ENCODE data around the gene FBXO38.
A peak's percentile ranks its signal among the peaks of the same experiment; 100 is the strongest.

FBXO38 gene

GRCh38 chr5:148386041-148386440 lies 2.3 kb downstream of the FBXO38 start:
- Histone ChIP-seq H3K27me3 (ENCODE audit: control insufficient read depth, insufficient read depth, low read length) (no peaks in the 10 kb centered on the region), H3K4me3 (ENCODE audit: low read length) (no peak overlapping the region), H3K9ac (ENCODE audit: low read depth, low read length) (no peak overlapping the region), H3K4me1 (ENCODE audit: control insufficient read depth, insufficient read depth, low read length) (peaks cover 34% of the 10 kb centered on the region), H3K9me3 (replicated peaks; ENCODE audit: low read length) (no peaks in the 10 kb centered on the region), H3K36me3 (ENCODE audit: insufficient read depth, low read length) (no peaks in the 10 kb centered on the region), H3K4me2 (ENCODE audit: low read length) (peak overlapping the region; percentile 95)

GRCh38 chr5:148387325-148387724 lies 3.6 kb downstream of the FBXO38 start:
- Histone ChIP-seq H3K4me1 (ENCODE audit: control insufficient read depth, insufficient read depth, low read length) (peaks cover 34% of the 10 kb centered on the region), H3K4me3 (ENCODE audit: low read length) (no peak overlapping the region), H3K4me2 (ENCODE audit: low read length) (no peak overlapping the region)

GRCh38 chr5:148388696-148389095 lies 4.9 kb downstream of the FBXO38 start:
- Histone ChIP-seq H3K4me3 (ENCODE audit: low read length) (no peak overlapping the region), H3K9me3 (replicated peaks; ENCODE audit: low read length) (no peaks in the 10 kb centered on the region), H3K9ac (ENCODE audit: low read depth, low read length) (no peak overlapping the region), H3K36me3 (ENCODE audit: insufficient read depth, low read length) (no peaks in the 10 kb centered on the region), H3K4me2 (ENCODE audit: low read length) (no peak overlapping the region), H3K4me1 (ENCODE audit: control insufficient read depth, insufficient read depth, low read length) (peaks cover 28% of the 10 kb centered on the region), H3K27me3 (ENCODE audit: control insufficient read depth, insufficient read depth, low read length) (no peaks in the 10 kb centered on the region)

More at GRCh38 chr5:148387325-148387724, 3.6 kb downstream of the FBXO38 start:
- Histone ChIP-seq H3K36me3 (ENCODE audit: insufficient read depth, low read length) (no peaks in the 10 kb centered on the region), H3K27me3 (ENCODE audit: control insufficient read depth, insufficient read depth, low read length) (no peaks in the 10 kb centered on the region), H3K9me3 (replicated peaks; ENCODE audit: low read length) (no peaks in the 10 kb centered on the region), H3K9ac (ENCODE audit: low read depth, low read length) (no peak overlapping the region)

GRCh38 chr5:148390914-148391313 lies 7.2 kb downstream of the FBXO38 start:
- Histone ChIP-seq H3K9me3 (replicated peaks; ENCODE audit: low read length) (no peaks in the 10 kb centered on the region), H3K27me3 (ENCODE audit: control insufficient read depth, insufficient read depth, low read length) (no peaks in the 10 kb centered on the region), H3K9ac (ENCODE audit: low read depth, low read length) (no peak overlapping the region), H3K36me3 (ENCODE audit: insufficient read depth, low read length) (peaks cover 10% of the 10 kb centered on the region), H3K4me2 (ENCODE audit: low read length) (no peak overlapping the region), H3K4me1 (ENCODE audit: control insufficient read depth, insufficient read depth, low read length) (peaks cover 13% of the 10 kb centered on the region), H3K4me3 (ENCODE audit: low read length) (no peak overlapping the region)

- Histone ChIP-seq H3K9ac (ENCODE audit: low read depth, low read length) (no peak overlapping the region), H3K4me1 (ENCODE audit: control insufficient read depth, insufficient read depth, low read length) (peaks cover 10% of the 10 kb centered on the region), H3K4me2 (ENCODE audit: low read length) (no peak overlapping the region), H3K36me3 (ENCODE audit: insufficient read depth, low read length) (peaks cover 10% of the 10 kb centered on the region), H3K27me3 (ENCODE audit: control insufficient read depth, insufficient read depth, low read length) (no peaks in the 10 kb centered on the region), H3K4me3 (ENCODE audit: low read length) (no peak overlapping the region), H3K9me3 (replicated peaks; ENCODE audit: low read length) (no peaks in the 10 kb centered on the region)
Measured at GRCh38 chr5:148391422-148391821, 7.7 kb downstream of the FBXO38 start.

GRCh38 chr5:148393390-148393741 lies 9.6 kb downstream of the FBXO38 start:
- H3K27me3 ChIP-seq (ENCODE audit: control insufficient read depth, insufficient read depth, low read length), result no peaks in the 10 kb centered on the region
- H3K9me3 ChIP-seq (replicated peaks; ENCODE audit: low read length), result no peaks in the 10 kb centered on the region
- peaks cover 10% of the 10 kb centered on the region for H3K36me3 ChIP-seq (ENCODE audit: insufficient read depth, low read length)
- no peaks in the 10 kb centered on the region for H3K4me1 ChIP-seq (ENCODE audit: control insufficient read depth, insufficient read depth, low read length)
- H3K4me2 ChIP-seq (ENCODE audit: low read length), result no peak overlapping the region
- no peak overlapping the region for H3K9ac ChIP-seq (ENCODE audit: low read depth, low read length)
- no peak overlapping the region for H3K4me3 ChIP-seq (ENCODE audit: low read length)

- H3K4me1 ChIP-seq (ENCODE audit: control insufficient read depth, insufficient read depth, low read length), result no peaks in the 10 kb centered on the region
- H3K4me2 ChIP-seq (ENCODE audit: low read length), result no peak overlapping the region
- H3K9ac ChIP-seq (ENCODE audit: low read depth, low read length), result no peak overlapping the region
- no peaks in the 10 kb centered on the region for H3K9me3 ChIP-seq (replicated peaks; ENCODE audit: low read length)
- H3K27me3 ChIP-seq (ENCODE audit: control insufficient read depth, insufficient read depth, low read length), result no peaks in the 10 kb centered on the region
- H3K36me3 ChIP-seq (ENCODE audit: insufficient read depth, low read length), result peaks cover 20% of the 10 kb centered on the region
- H3K4me3 ChIP-seq (ENCODE audit: low read length), result no peak overlapping the region
Measured at GRCh38 chr5:148394587-148395019, 10.8 kb downstream of the FBXO38 start.

GRCh38 chr5:148395031-148395430 lies 11.3 kb downstream of the FBXO38 start:
- no peaks in the 10 kb centered on the region for H3K9me3 ChIP-seq (replicated peaks; ENCODE audit: low read length)
- H3K9ac ChIP-seq (ENCODE audit: low read depth, low read length), result no peak overlapping the region
- H3K4me2 ChIP-seq (ENCODE audit: low read length), result no peak overlapping the region
- no peak overlapping the region for H3K4me3 ChIP-seq (ENCODE audit: low read length)
- peaks cover 21% of the 10 kb centered on the region for H3K36me3 ChIP-seq (ENCODE audit: insufficient read depth, low read length)
- H3K4me1 ChIP-seq (ENCODE audit: control insufficient read depth, insufficient read depth, low read length), result no peaks in the 10 kb centered on the region
- no peaks in the 10 kb centered on the region for H3K27me3 ChIP-seq (ENCODE audit: control insufficient read depth, insufficient read depth, low read length)

GRCh38 chr5:148397968-148398595 lies 14.3 kb downstream of the FBXO38 start:
- Histone ChIP-seq H3K9me3 (replicated peaks; ENCODE audit: low read length) (no peaks in the 10 kb centered on the region), H3K9ac (ENCODE audit: low read depth, low read length) (no peak overlapping the region), H3K36me3 (ENCODE audit: insufficient read depth, low read length) (peaks cover 40% of the 10 kb centered on the region), H3K27me3 (ENCODE audit: control insufficient read depth, insufficient read depth, low read length) (no peaks in the 10 kb centered on the region), H3K4me1 (ENCODE audit: control insufficient read depth, insufficient read depth, low read length) (peaks cover 20% of the 10 kb centered on the region), H3K4me3 (ENCODE audit: low read length) (no peak overlapping the region), H3K4me2 (ENCODE audit: low read length) (no peak overlapping the region)

- H3K4me3 ChIP-seq (ENCODE audit: low read length), result no peak overlapping the region
- no peaks in the 10 kb centered on the region for H3K27me3 ChIP-seq (ENCODE audit: control insufficient read depth, insufficient read depth, low read length)
- H3K36me3 ChIP-seq (ENCODE audit: insufficient read depth, low read length), result peaks cover 46% of the 10 kb centered on the region
- H3K4me2 ChIP-seq (ENCODE audit: low read length), result no peak overlapping the region
- H3K4me1 ChIP-seq (ENCODE audit: control insufficient read depth, insufficient read depth, low read length), result peaks cover 20% of the 10 kb centered on the region
- H3K9ac ChIP-seq (ENCODE audit: low read depth, low read length), result no peak overlapping the region
- no peaks in the 10 kb centered on the region for H3K9me3 ChIP-seq (replicated peaks; ENCODE audit: low read length)
Measured at GRCh38 chr5:148398698-148399121, 15.0 kb downstream of the FBXO38 start.

- Histone ChIP-seq H3K36me3 (ENCODE audit: insufficient read depth, low read length) (peaks cover 64% of the 10 kb centered on the region), H3K9me3 (replicated peaks; ENCODE audit: low read length) (no peaks in the 10 kb centered on the region), H3K9ac (ENCODE audit: low read depth, low read length) (peak overlapping the region; percentile 14), H3K27me3 (ENCODE audit: control insufficient read depth, insufficient read depth, low read length) (no peaks in the 10 kb centered on the region), H3K4me2 (ENCODE audit: low read length) (peak overlapping the region; percentile 54), H3K4me3 (ENCODE audit: low read length) (peak overlapping the region; percentile 11), H3K4me1 (ENCODE audit: control insufficient read depth, insufficient read depth, low read length) (peaks cover 20% of the 10 kb centered on the region)
Measured at GRCh38 chr5:148401604-148402003, 17.8 kb downstream of the FBXO38 start.

GRCh38 chr5:148403344-148403743 lies 19.6 kb downstream of the FBXO38 start:
- Histone ChIP-seq H3K4me1 (ENCODE audit: control insufficient read depth, insufficient read depth, low read length) (peaks cover 20% of the 10 kb centered on the region), H3K4me2 (ENCODE audit: low read length) (no peak overlapping the region), H3K27me3 (ENCODE audit: control insufficient read depth, insufficient read depth, low read length) (no peaks in the 10 kb centered on the region), H3K9ac (ENCODE audit: low read depth, low read length) (no peak overlapping the region), H3K36me3 (ENCODE audit: insufficient read depth, low read length) (peaks cover 78% of the 10 kb centered on the region), H3K4me3 (ENCODE audit: low read length) (no peak overlapping the region), H3K9me3 (replicated peaks; ENCODE audit: low read length) (no peaks in the 10 kb centered on the region)

All from skeletal muscle satellite cell (primary cell).